Stimulated activated CD8-positive, alpha-beta memory T cell treated with anti-CD3 and anti-CD28 coated beads, Interleukin-7, amount 100 ng/mL, for 1 hour (primary cell): ENCODE results near the gene ARHGAP22.

Experiments used
- DNase-seq, 2 donors: peaks; one replicate each; pipeline ENCODE4 v3.0.0-alpha.2; 2020; ENCODE audit warnings: low read depth in 2 of 2

Gene ARHGAP22

DNA sequence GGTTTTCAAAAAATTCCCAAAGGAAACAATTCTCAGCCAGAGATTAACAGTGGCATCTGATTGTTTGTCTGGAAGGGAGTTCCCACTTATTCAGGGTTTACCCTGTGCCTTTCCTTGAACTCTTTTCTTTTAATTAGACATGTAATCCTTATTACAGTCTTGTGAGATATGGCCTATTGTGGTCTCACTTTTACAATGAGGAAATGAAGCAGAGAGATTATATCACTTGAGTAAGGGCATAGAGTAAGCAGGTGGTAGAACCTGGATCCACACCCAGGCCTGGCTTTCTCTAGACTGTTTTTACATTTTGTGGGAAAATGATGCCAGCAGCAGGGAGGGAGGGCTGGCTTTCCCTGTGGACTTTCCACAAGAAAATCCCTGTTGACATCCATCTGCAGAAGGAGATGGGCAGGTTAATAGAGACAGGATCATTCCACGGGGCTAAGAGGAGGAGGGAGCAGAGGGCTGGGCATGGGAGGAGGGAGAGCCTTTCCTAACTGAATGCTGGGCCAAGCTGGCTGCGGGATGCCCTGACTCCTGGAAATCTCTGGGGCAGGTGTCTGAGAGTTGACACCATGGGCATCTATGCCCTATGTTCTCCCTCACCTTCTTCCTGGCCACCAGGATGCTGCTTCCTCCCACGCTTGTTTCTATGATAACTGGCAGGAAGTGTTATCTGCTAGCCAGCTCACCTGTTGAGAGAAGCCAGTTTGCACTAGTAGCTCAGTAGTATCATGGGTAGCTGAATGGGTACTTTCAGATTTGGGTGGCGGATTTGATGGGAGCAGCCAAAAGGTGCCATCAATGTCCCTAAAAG is 28.7 kb upstream of the ARHGAP22 start:
- DNase-seq, result no peak

DNA sequence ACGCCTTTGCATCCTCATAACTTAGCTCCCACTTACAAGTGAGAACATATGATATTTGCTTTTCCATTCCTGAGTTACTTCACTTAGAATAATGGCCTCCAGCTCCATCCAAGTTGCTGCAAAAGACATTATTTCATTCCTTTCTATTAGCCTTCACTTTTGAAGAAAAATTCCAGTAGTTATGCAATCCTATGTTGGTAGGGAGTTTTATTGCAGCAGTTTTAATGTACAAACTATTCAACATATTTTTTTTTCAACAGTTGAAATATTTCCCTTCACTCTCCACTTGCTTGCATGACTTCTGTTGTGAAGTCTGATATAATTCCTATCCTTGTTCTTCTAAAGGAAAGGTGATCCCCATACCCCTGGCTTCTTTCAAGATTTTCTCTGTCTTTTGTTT is 27.3 kb upstream of the ARHGAP22 start:
- no peak for DNase-seq

DNA sequence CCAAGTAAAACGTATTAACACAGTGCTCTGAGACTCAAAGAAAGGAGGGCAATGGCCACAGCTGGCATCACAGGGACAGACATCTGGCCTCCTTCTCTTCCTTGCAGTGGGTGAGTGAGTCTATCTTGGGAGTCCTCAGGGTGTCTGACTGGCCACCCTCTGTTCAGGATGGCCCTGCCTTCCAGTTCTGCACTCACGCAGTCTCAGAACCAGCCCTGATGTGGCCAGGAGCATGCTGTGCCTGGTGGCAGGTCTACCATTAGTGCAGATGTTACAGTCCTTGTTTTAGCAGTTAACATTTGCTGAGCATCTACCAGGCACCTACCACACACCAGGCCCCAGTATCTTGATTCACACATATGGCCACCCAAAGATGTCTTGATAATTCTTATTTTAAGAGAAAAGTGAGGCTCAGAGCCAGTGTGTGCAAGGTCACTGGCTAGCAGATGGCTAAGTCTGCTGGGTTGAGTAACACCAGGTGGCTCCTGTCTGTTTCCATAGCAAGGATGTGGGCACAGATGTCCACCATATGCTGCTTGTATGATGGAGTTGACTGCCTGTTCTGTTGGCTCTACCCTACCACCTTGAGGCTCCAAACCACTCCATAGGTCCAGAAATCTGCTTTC is 23.2 kb upstream of the ARHGAP22 start:
- DNase-seq, result no peak

DNA sequence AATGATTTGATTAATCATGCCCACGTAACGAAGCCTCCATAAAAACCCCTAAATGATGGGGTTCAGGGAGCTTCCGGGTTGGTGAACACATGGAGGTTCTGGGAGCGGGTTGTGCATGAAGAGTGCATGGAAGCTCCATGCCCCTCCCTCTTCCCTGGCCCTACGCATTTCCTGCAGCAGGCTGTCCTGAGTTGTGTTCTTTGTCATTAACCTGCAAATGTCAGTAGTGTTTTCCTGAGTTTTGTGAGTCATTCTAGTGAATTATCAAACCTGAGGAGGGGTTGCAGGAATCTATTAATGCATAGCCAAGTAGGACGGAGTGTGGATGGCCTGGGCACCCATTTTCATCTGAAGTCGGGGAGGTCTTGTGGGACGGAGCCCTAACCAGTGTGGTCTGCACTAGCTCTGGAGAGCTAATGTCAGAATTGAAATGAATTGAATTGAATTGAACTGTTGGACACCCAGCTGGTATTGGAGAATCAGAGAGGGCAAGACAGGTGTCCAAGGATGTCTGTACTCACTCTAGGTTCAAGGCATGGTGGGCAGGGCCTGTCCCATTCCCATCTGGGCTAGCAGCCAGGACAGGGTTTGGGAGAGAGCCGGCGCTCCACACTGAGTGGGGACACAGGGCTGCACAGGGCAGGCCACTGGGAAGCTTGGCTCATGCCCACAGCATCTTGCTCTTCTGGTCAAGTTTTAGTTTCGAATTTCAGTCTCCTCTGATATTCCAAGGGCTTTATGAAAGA is 22.3 kb upstream of the ARHGAP22 start:
- no peak for DNase-seq

DNA sequence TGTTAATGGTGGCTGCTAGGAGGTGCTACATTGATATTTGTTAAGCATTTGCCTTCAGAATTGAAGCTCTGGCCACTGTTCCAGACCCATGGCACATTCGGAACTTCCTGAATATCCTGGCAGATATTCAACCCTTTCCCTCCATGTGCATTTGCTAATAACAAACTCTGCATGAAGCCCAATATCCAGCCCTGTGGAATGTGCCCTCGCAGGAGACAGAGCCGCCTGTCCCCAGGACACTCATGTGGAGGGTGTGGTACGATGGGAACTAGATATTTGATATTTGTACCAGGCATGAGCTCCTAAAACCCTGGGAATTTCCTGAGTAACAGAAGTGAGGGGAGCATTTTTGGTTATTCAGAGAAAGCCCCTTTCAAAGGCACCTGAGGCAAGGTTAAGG is 21.6 kb upstream of the ARHGAP22 start:
- DNase-seq, result no peak

DNA sequence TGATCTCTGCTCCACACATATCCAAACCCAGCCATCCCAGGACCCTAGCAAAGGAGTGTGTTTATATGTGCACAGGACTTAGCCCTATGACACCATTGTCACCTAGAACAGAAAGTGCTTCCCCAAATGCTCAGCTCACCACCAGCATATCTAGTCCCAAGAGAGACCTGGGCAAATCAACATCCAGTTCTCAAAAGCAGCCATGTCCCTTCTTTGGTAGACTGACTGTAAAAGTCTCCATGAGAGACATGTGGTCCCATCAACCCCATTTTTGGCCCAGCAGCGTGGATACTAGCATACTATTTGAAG is 20.9 kb upstream of the ARHGAP22 start:
- no peak for DNase-seq

DNA sequence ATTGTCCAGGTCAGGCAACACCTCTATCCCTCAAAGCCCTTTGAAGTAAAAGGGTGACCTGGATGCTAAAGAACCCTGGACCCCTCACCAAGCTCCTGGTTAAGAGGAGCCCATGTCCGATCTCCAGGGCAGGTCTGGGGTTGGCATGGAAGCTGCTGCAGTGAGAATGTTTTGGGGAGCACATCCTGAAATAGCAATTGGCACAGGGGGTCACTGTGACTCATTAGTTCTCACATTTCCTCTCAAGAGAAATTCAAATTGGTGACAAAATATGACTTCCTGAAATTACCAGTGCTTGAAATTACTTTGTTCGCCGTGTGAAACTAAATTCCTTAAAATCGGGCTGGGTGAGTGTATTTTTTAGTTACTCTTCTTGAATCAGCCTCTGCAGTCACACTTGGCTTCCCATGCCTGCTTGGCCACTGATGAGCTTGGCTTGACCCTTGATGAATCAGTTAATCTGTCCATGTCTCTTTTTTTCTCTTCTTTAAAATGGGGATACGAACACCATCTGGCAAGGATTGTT is 18.8 kb upstream of the ARHGAP22 start:
- DNase-seq, result no peak

DNA sequence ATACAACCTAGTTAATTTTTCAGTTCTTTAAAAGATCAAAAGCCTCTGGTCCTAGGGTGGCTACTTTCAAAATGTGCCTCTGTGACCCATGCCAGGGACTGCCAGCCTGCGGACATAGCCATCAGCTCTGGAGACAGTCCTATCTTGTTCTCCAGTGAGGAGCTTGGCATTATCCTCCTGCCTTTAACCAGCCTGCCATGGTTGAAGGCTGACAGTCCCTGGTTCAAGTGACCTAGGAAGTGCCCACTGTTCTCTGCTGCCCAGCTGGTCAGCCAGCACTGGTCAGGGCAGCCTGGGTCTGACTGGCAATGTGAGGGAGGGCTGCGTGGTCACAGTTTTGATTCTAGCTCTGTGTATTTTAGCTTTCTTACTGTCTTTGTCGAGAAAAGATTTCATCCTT is 18.1 kb upstream of the ARHGAP22 start:
- no peak for DNase-seq

DNA sequence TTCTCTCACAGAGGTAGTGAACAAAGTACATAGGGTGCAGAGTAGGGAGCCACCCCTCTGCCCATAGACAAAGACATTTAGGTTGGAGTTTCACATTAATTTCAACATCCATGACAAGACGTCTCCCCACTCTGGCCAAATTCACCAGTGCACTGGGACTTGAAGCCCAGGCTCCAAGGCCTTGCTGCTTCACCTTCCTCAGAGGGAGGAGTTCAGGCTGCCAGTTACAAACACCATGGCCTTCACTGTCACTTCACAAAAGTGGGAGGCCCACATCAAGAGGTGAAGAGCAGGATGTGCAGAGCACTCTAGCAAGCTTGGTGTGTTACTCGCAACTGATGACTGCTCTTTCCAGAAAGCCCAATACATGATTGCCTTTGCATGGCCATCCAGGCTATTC is 15.8 kb upstream of the ARHGAP22 start:
- DNase-seq, result no peak

DNA sequence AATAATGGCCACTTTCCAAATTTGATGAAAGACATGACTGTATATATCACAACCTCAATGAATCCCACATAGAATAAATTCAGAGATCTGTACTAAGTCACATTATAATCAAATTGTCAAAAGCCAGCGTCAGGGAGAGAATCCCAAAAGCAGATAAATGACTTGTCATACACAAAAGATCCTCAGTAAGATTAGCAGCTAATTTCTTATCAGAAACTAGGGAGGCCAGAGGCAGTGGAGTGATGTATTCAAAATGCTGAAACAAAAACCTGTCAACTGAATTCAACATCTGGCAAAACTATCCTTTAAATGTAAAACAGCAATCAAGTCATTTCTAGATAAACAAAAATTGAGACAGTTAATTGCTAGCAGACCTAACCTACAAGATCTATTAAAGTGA is 11.6 kb upstream of the ARHGAP22 start:
- no peak for DNase-seq

DNA sequence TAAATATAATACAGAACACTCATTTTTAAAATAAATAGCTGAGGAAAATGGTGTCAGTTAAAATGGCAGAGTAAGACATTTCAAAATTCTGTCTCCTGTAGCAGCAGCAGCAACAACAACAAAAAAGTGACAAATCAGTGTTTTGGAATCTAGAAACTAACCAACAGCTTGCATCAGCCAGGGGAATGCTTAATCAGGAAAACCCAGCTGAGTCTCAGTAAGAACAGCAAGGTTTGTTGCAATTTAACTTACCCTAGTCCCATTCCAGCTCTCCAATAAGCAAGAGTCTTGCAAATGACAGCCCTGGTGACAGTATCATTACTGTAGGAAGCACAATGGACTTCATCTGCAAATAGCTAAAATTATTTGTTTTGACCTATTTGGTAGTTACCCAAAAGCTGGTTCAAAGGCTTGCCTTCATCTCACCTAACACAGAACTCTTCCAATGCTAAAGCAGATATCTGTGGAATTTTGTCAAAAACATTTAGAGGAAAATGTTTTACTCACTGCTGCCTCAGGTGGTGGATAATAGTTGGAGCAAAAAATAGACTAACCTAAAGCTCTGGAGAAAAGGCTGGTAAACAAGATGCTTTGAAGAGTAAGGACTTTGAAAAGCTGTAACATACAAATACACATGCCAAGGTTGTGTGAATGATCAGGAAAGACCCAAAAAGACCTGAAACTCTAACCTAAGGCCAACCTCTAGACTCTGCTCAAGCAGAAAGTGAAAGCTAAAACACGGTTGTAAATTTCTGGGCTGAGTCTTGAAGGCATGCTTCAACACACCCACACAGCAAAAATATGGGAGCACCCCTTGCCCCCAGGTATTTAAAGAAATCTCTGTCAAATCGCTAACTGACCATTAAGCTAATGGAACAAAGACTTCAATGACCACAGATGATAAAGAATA is 9.9 kb upstream of the ARHGAP22 start:
- DNase-seq, result no peak

DNA sequence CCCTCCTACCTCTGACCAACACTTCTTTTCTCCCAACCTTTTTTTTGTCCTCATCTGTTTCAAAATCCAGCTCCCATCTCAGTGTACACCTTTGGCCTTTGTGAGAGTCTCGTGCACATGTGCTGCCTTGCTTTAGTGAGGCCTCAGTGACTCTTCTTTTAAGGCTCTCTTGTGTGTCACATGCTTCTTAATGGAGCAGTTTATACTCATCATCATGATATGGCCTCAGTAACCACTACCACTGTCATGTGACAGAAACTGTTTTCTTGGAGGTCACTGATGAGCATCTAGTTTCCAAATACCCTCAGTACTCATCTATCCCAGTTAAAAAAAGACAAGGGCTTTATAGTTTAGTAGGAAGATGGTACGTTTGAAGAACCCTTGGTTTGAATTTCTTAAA is 8.1 kb upstream of the ARHGAP22 start:
- DNase-seq, result no peak

DNA sequence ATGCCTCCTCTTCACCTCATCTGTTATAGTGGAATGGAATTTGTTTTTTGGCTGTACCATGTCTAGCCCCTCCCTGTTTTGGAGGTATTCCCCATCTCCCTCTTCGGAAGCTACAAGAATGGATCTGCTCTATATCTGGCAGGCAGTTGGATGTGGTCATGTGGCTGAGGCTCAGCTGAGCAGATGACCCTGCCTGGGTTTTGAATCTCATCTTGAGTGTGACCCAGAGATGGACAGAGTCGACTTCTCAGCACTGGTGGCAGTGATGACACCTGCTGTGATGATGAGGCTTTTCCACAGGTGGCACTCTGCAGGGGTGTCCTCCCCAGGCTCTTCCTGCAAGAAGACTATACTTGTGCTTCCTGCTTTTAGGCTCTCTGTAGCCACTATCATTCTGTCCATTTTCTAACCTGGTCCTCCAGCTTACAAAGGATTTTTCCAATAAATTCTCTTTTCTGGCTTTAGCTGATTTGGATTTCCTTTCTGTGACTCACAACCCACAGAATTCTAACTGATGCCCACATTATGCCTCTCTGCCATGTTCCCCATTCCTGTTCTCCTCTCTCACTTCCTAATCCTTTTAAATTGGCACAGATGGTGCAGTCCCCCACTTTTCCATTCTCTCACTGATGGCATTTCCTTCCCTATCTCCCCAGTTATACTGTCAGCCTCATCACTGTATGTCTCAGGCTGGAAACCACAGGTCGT is 7.5 kb upstream of the ARHGAP22 start:
- DNase-seq, result no peak

DNA sequence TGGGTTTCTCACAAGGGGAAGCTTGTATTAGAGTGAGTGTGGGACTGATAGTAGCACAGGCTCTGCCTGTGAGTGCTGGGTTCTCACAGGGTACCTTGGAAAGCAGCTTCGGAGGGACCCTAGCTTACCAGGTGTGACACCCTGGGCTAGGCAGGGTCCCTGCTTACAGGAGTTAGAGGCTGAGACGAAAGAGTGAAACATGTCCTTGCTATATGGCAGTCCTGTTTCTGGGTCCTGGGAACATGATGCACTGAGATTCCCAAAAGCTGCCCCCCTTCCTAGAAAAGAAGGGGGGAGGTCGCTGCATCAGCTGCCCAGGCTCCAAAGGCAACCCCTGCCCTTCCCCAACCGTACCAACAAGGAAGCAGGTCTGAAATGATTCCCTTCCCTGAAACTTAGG is 6.3 kb upstream of the ARHGAP22 start:
- no peak for DNase-seq

DNA sequence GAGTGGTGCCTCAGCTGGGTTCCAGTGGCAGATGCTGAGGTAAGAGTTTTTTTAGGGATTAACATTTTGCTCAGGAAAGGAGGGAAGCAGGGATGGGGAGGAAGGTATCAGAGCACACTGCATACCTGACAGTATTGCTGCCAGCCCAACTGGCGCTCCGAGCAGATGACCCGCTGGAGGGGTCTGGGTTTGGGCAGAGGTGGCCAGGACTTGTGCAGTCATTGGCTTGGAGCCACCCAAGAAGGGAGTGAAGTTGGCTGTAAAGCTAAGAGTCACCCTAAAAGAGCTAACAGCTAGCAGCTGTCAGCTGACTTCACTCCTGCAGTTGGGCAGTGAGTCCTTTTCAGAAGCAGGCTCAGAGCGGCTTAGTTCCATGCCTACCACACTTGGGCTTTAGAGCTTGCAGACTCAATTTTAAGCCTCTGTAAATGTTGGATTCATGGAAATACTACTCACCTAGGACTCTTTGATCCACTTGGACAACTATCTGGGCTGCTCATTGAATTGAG is 5.8 kb upstream of the ARHGAP22 start:
- no peak for DNase-seq

DNA sequence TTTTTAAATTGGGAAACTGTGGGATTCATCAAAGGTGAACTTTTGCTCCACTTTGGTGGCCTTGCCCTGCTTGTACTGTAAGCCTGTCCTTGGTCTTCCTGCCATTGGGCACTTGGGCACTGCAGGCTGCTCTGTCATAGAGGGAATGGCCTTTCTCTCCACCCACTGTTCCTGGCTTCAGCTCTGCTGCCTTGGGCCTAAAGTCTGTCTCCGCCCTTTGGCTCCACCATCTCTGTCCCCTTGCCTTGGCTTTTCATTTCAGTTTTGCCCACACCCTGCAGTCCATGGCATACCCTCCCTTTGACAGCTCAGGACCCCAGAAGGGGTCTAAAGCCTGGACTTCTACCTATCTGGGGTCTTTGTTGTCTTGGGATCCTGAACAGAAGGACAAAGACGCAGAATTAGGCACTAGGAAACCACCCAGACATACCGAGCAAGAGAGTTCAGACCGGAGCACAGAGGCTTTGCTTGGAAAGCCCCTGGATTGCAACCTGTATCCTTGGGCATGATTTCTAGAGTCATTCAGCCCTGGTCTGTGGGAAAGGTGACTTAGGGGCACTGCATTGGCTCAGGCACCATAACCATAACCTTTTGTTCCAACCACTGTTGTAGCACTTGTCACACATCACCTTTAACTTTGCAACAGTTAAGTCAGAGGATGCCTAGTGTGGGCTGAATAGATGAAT is 5.2 kb upstream of the ARHGAP22 start:
- DNase-seq, result no peak

DNA sequence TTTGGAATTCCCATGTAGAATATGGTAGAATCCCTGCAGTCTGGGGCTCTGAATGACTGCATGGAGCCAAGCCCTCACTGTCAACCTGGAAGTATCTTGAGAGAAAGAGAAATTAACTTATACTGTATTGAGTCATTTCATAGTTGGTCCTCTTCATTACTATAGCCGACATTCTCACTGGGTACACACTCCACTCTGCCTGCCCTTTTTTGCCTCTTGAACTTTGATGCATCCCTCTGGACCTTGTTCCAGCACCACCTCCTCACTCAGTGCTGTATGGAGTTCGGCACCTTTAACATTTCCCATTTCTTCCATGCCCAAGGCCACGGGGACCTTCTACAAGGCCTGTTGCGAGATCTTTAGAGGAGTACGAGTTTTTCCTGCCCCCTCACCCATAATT is 4.6 kb upstream of the ARHGAP22 start:
- no peak for DNase-seq

DNA sequence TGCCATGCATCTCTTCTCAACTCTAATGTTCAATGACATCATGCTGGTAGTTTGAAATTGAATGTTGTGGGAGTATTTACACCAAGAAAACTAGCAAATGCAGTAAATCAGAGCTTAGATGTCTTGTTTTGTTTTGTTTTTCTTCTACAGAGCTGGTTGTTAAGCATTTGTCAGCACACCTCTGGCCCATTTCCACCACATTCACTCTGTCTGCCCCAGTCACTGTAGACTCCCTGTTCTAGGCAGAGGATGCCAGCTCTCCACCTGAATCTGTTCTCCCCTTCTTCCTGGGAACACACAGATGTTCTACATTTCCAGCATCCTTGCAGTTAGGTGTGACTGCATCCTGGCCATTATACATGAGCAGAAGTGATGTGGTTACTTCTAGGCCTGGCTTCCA is 4.1 kb upstream of the ARHGAP22 start:
- no peak for DNase-seq

DNA sequence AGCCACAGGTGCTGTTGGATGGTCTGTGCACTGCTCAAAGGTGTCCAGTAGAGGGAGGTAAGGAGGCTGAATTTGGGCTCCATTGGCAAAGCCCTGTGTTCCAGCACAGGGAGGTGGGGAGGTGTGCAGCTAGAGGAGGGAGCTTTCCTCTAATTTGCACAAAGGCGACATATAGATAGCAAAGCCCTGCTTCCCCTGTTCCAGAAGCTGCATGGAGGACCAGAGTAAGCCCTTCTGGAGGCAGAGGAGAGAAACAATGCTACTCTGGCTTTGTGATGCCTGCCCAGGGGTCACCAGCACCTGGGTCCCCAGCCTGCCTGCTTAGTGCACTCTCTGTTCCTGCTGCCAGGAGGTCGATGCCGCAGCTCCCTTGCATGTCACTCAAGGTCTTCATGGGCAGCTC is 3.4 kb upstream of the ARHGAP22 start:
- DNase-seq, result no peak
